GM13976 (cell line): ENCODE measurements around the gene ASB2.

Experiments used
- DNase-seq: peaks from one replicate; pipeline ENCODE4 v3.0.0; 2012; ENCODE audit warnings: low spot score
- CTCF ChIP-seq: IDR thresholded peaks from 2 replicates; pipeline ENCODE4 v1.5.1; 2012; ENCODE audit warnings: borderline replicate concordance, mild to moderate bottlenecking; ENCODE audit not compliant: insufficient read depth; ENCODE audit errors: extremely low read depth, missing control alignments, control extremely low read depth
- in situ Hi-C: fragments of 300-500 bp; cut with MboI; formaldehyde crosslinking; loops from one replicate; pipeline ENCODE4 v1.12.0; 2022; ENCODE audit warnings: low sequenced_read_pairs, mixed read lengths, inconsistent platforms; ENCODE audit not compliant: unreplicated experiment

The ASB2 gene

GRCh38 chr14:93997916-93998870, 21.8 kb upstream of the ASB2 start:
- TF ChIP-seq CTCF, result no peak
- DNase-seq, result no peak
- in situ Hi-C loops, result loop anchor here (25.0 kb wide), 1 partner anchor 1139 kb away; no protein-coding TSS in a partner anchor

DNA sequence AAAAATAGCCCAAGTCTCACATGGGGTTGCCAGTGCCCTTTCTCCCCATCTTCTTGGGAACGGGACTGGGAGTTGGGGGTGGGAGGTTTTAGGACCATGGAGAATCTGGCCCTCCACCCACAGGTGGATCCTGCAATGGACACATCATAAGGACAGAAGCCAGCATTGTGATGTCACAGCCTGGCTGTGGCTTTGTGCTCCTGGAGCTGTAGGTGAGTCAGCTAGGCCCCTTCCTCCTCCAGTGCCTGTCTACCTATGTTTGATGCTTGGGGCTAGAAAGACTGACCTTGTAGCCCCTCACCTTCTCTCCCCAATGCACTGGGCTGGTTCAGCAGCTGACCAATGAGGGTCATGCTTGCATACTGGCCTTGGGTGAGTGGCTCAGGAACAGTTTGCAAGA, 20.7 kb upstream of the ASB2 start, which contains the start of gene CCDC197:
TSS of gene CCDC197 (plus strand) at position 220 of the 400 bp plus-strand sequence. CDS start 831 bp downstream, outside the sequence.
- no peak for TF ChIP-seq CTCF
- no peak for DNase-seq
- in situ Hi-C loops, result loop anchor here (25.0 kb wide), 1 partner anchor 1140 kb away; no protein-coding TSS in a partner anchor

DNA sequence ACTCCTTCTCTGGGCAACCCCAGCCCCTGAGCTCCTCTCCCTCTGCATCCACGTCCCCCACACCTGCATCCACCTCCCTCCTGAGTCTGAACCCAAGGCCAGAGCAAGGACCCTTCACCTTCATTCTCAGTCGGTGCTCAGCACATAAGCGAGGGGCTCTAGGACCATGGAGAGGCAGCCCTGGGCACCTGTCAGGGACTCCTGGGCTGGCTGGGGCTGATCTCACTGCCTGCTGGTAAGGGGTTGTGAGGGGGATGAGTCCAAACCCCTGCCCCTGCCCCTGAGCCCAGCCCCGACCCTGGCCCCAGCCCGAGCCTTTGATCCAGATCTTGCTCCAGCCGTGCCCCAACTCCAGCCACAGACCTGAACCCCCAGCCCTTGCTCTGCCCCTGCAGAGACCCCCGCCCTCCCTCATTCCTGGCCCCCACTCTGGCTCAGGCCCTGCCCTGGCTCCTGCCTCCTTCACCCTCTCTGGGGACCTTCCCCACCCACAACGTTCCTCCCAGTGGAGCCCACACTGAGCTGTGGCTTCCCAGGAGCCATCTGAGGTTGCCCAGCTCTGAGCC, 19.8 kb upstream of the ASB2 start:
- TF ChIP-seq CTCF, result no peak
- in situ Hi-C loops, result loop anchor here (25.0 kb wide), 1 partner anchor 1141 kb away; no protein-coding TSS in a partner anchor
- no peak for DNase-seq

- no peak for TF ChIP-seq CTCF
- in situ Hi-C loops, result loop anchor here (25.0 kb wide), 1 partner anchor 1142 kb away; no protein-coding TSS in a partner anchor
- no peak for DNase-seq
Observed at GRCh38 chr14:93994919-93995682, 18.7 kb upstream of the ASB2 start.

GRCh38 chr14:93993382-93993781, 17.0 kb upstream of the ASB2 start:
- no peak for DNase-seq
- in situ Hi-C loops, result loop anchor here (25.0 kb wide), 1 partner anchor 1144 kb away; no protein-coding TSS in a partner anchor
- no peak for TF ChIP-seq CTCF

DNA sequence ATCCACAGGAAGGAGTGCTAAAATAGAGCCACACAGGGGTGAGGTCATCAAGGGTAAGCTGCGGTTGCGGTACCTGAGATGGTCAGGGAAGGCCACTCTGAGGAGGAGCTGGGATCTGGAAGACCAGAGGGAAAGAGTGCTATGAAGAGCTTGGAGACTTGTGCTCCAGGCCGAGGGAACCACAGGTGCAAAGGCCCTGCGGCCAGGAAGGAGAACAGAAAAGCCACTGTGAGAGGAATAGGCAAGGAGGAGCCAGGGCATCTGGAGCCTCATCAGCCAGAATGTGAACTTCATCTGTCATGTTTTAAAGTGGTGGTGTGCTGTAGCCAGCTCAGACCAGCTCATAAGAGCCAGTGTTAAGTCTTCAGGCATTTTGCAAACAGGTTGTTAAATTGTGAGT, 15.3 kb upstream of the ASB2 start:
- DNase-seq, result no peak
- no peak for TF ChIP-seq CTCF
- in situ Hi-C loops, result loop anchor here (25.0 kb wide), 1 partner anchor 1146 kb away; no protein-coding TSS in a partner anchor
